ENCODE measurements around the gene GAL3ST1. TPM values are rescaled to one million over a fixed set of nuclear protein-coding genes. Genes with fewer than 3 reads are reported as not detected.

Gene GAL3ST1
- total RNA-seq, 1 donor: not detected

GRCh38 chr22:30519842-30520425 is 54.5 kb downstream of the GAL3ST1 start:
- TF ChIP-seq, protein P1, sequence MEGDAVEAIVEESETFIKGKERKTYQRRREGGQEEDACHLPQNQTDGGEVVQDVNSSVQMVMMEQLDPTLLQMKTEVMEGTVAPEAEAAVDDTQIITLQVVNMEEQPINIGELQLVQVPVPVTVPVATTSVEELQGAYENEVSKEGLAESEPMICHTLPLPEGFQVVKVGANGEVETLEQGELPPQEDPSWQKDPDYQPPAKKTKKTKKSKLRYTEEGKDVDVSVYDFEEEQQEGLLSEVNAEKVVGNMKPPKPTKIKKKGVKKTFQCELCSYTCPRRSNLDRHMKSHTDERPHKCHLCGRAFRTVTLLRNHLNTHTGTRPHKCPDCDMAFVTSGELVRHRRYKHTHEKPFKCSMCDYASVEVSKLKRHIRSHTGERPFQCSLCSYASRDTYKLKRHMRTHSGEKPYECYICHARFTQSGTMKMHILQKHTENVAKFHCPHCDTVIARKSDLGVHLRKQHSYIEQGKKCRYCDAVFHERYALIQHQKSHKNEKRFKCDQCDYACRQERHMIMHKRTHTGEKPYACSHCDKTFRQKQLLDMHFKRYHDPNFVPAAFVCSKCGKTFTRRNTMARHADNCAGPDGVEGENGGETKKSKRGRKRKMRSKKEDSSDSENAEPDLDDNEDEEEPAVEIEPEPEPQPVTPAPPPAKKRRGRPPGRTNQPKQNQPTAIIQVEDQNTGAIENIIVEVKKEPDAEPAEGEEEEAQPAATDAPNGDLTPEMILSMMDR (IDR thresholded peaks at IDR 0.05; ENCODE audit: insufficient read depth, low read depth, low read length): no peak
- no peak overlapping the region for H3K4me3 ChIP-seq (ENCODE audit: low read depth, low read length)
- no peak for DNase-seq (ENCODE audit: low read depth)

GRCh38 chr22:30516731-30517130 is 57.7 kb downstream of the GAL3ST1 start:
- H3K4me3 ChIP-seq (ENCODE audit: low read depth, low read length): no peak overlapping the region
- no peak for DNase-seq (ENCODE audit: low read depth)
- TF ChIP-seq, protein P1 (IDR thresholded peaks at IDR 0.05; ENCODE audit: insufficient read depth, low read depth, low read length): no peak

DNA sequence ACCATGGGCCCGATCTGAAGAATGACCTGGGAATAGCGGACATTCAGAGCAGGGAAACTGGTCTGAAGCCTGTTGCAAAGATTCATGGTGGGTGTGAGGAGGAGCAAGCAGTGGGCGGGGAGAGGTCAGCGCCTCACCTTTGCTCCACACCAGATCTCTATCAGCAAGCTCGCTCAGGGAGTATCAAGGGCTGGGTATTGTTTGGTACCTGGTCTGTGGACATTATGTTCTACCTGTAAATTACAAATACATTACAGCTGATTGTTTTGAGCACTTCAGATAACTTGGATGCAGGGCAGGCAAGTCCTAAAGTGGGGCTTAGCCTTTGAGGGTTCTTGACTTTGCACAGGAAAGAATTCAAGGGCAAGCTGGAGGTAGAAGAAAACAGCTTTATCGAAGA is 58.2 kb downstream of the GAL3ST1 start:
- no peak overlapping the region for H3K4me3 ChIP-seq (ENCODE audit: low read depth, low read length)
- TF ChIP-seq, protein P1 (IDR thresholded peaks at IDR 0.05; ENCODE audit: insufficient read depth, low read depth, low read length): no peak
- DNase-seq (ENCODE audit: low read depth): no peak

DNA sequence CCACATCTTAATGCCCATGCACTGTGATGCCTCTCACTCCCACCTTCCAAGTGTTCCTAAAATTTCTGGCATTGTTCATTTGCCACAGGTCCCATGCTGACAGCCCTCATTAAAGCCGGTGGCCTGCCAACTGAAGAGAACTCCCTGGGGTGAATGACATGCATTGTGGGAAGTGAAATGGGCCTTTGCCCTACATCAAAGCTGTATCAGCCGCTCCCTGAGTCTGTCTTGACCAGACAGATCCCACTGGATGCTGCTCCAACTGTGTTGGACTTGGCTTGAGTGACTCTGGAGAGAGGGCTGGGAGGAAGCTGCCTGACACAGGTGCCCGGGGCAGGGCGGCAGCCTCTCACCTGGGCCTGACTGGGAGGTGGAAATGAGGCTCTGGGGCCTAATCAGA is 60.2 kb downstream of the GAL3ST1 start:
- no peak for DNase-seq (ENCODE audit: low read depth)
- H3K4me3 ChIP-seq (ENCODE audit: low read depth, low read length): no peak overlapping the region
- TF ChIP-seq, protein P1 (IDR thresholded peaks at IDR 0.05; ENCODE audit: insufficient read depth, low read depth, low read length): no peak

DNA sequence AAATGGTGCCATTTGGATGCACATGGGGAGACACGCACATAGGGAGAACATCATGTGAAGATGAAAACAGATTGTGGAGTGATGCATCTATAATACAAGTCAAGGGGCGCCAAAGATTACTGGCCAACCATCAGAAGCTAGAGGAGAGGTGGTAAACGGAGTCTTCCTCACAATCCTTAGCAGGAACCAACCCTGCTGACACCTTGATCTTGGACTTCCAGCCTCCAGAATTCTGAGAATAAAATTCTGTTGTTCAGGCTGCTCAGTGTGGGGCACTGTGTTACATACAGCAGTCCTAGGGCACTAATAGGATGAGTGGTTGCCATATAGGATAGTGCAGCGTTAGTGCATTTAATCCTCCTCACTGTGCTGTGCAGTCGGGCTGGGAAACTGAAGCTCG is 61.0 kb downstream of the GAL3ST1 start:
- no peak for DNase-seq (ENCODE audit: low read depth)
- H3K4me3 ChIP-seq (ENCODE audit: low read depth, low read length): no peak overlapping the region
- TF ChIP-seq, protein P1 (IDR thresholded peaks at IDR 0.05; ENCODE audit: insufficient read depth, low read depth, low read length): no peak

DNA sequence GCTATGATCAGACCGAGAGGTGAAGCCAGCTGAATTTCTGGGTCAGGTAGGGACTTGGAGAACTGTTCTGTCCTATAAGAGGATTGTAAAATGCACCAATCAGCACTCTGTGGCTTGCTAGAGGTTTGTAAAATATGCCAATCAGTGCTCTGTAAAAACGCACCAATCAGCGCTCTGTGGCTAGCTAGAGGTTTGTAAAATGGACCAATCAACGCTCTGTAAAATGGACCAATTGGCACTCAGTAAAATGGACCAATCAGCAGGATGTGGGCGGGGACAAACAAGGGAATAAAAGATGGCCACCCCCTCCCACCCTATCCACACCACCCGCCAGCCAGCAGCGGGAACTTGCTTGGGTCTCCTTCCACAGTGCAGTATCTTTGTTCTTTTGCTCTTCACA is 62.6 kb downstream of the GAL3ST1 start:
- no peak overlapping the region for H3K4me3 ChIP-seq (ENCODE audit: low read depth, low read length)
- TF ChIP-seq, protein P1 (IDR thresholded peaks at IDR 0.05; ENCODE audit: insufficient read depth, low read depth, low read length): no peak
- no peak for DNase-seq (ENCODE audit: low read depth)

GRCh38 chr22:30511109-30511508 is 63.4 kb downstream of the GAL3ST1 start:
- no peak overlapping the region for H3K4me3 ChIP-seq (ENCODE audit: low read depth, low read length)
- TF ChIP-seq, protein P1 (IDR thresholded peaks at IDR 0.05; ENCODE audit: insufficient read depth, low read depth, low read length): no peak
- DNase-seq (ENCODE audit: low read depth): no peak

Measured in fibroblast of villous mesenchyme (primary cell).